Measurements from ENCODE around the gene CYP2B6. TPM values are rescaled to one million over a fixed set of nuclear protein-coding genes. Genes with fewer than 3 reads are reported as not detected.
"Not testable (repeated sequence)": the region's sequence is repeated elsewhere in the genome, so short reads cannot be mapped to it uniquely, and the experiment has no call there.

Gene CYP2B6
- total and polyA plus RNA-seq, 2 experiments from 2014 or later, result 3.9 to 8.4 TPM

- TF ChIP-seq REST (IDR thresholded peaks at IDR 0.05; ENCODE audit: unreplicated experiment), result no peak
- no peak for TF ChIP-seq EZH2 (IDR thresholded peaks at IDR 0.05; ENCODE audit: low read depth, unreplicated experiment)
- TF ChIP-seq EZH2phosphoT487 (IDR thresholded peaks at IDR 0.05; ENCODE audit: unreplicated experiment), result no peak
- TF ChIP-seq ETS1 (IDR thresholded peaks at IDR 0.05), result no peak
These were observed 48.7 kb downstream of the CYP2B6 start (continued) for GRCh38 chr19:41039806-41040205.

GRCh38 chr19:41045095-41045494 is 54.0 kb downstream of the CYP2B6 start:
- not testable (repeated sequence) for H3K9me3 Mint-ChIP-seq; H3K27ac Mint-ChIP-seq; DNase-seq (ENCODE audit: low spot score); H3K36me3 ChIP-seq (ENCODE audit: insufficient read depth); H3K27me3 Mint-ChIP-seq (ENCODE audit: insufficient read depth, low read depth, poor library complexity); H3K4me2 ChIP-seq; H3K4me3 Mint-ChIP-seq; H3K27ac ChIP-seq (ENCODE audit: low read depth); H3F3A ChIP-seq (replicated peaks; ENCODE audit: low read depth); H3K4me1 Mint-ChIP-seq; H3K4me1 ChIP-seq (ENCODE audit: insufficient read depth); ATAC-seq; H3K9me2 ChIP-seq (ENCODE audit: insufficient read depth); H4K20me1 ChIP-seq (replicated peaks; ENCODE audit: insufficient read depth); H3K27me3 ChIP-seq (ENCODE audit: insufficient read depth); H3K4me3 ChIP-seq; H2AFZ ChIP-seq; H3K36me3 Mint-ChIP-seq (ENCODE audit: low read depth); H3K79me2 ChIP-seq (replicated peaks; ENCODE audit: insufficient read depth)

- ATAC-seq, result no peak
- Mint-ChIP-seq H3K27ac (no peak overlapping the region), H3K27me3 (ENCODE audit: insufficient read depth, low read depth, poor library complexity) (peaks cover 6% of the 10 kb centered on the region)
- TF ChIP-seq ETS1 (IDR thresholded peaks at IDR 0.05) (no peak), REST (IDR thresholded peaks at IDR 0.05; ENCODE audit: unreplicated experiment) (no peak), ZNF114 (CRISPR knock-in tag; IDR thresholded peaks at IDR 0.05) (no peak)
These were observed 59.3 kb downstream of the CYP2B6 start for GRCh38 chr19:41050426-41050825.

More at GRCh38 chr19:41050426-41050825, 59.3 kb downstream of the CYP2B6 start:
- Mint-ChIP-seq H3K36me3 (ENCODE audit: low read depth) (no peaks in the 10 kb centered on the region; the same call in 2 of the 3 replicates), H3K4me3 (no peak overlapping the region), H3K4me1 (no peaks in the 10 kb centered on the region), H3K9me3 (no peaks in the 10 kb centered on the region)
- Histone ChIP-seq H3K79me2 (replicated peaks; ENCODE audit: insufficient read depth) (no peaks in the 10 kb centered on the region), H2AFZ (no peak overlapping the region), H3K9me2 (ENCODE audit: insufficient read depth) (no peaks in the 10 kb centered on the region), H3K4me3 (no peak overlapping the region), H3K27me3 (ENCODE audit: insufficient read depth) (no peaks in the 10 kb centered on the region), H3K36me3 (ENCODE audit: insufficient read depth) (no peaks in the 10 kb centered on the region), H4K20me1 (replicated peaks; ENCODE audit: insufficient read depth) (no peaks in the 10 kb centered on the region), H3F3A (replicated peaks; ENCODE audit: low read depth) (no peaks in the 10 kb centered on the region), H3K27ac (ENCODE audit: low read depth) (no peak overlapping the region), H3K4me2 (no peak overlapping the region), H3K4me1 (ENCODE audit: insufficient read depth) (no peaks in the 10 kb centered on the region)
- no peak for DNase-seq (ENCODE audit: low spot score)
